SK-N-MC (cell line): ENCODE measurements around the gene DIP2C.

Source experiments
- DNase-seq: peaks from one replicate; pipeline ENCODE4 v3.0.0-alpha.2; 2011; ENCODE audit warnings: low read depth, low spot score
- H3K27ac ChIP-seq: fragments of 200-600 bp; sonication (generic); 2 replicates; pipeline ENCODE4 v1.5.1; 2016; ENCODE audit warnings: mixed run types
- H3K36me3 ChIP-seq: fragments of 200-600 bp; sonication (generic); 2 replicates; pipeline ENCODE4 v1.6.1; 2017; ENCODE audit warnings: antibody characterized with exemption, low read length, mixed read lengths; ENCODE audit not compliant: insufficient read depth
- H3K4me3 ChIP-seq: fragments of 200-600 bp; sonication (generic); 2 replicates; pipeline ENCODE4 v1.5.1; 2016
- H3K9ac ChIP-seq: fragments of 200-600 bp; sonication (generic); 2 replicates; pipeline ENCODE4 v1.8.0; 2017; ENCODE audit warnings: mixed run types, mixed read lengths; ENCODE audit not compliant: insufficient read length
- H3K9me3 ChIP-seq: fragments of 200-600 bp; sonication (generic); 2 replicates; pipeline ENCODE4 v1.6.1; 2017; ENCODE audit warnings: low read depth, mild to moderate bottlenecking, antibody characterized with exemption, low read length, moderate library complexity, mixed read lengths
- EZH2 ChIP-seq: fragments of 200-600 bp; sonication (generic); IDR thresholded peaks from one replicate; pipeline ENCODE4 v1.6.1; 2017; ENCODE audit warnings: antibody characterized with exemption
- FOXP2 ChIP-seq: optimal IDR thresholded peaks from 2 replicates; pipeline ENCODE3; 2011; ENCODE audit warnings: mild to moderate bottlenecking, moderate library complexity; ENCODE audit not compliant: insufficient read depth; ENCODE audit errors: extremely low read length, control extremely low read depth
- POLR2AphosphoS5 ChIP-seq: IDR thresholded peaks from 2 replicates; pipeline ENCODE4 v1.6.1; 2012; ENCODE audit warnings: mild to moderate bottlenecking, low read depth, low read length, borderline replicate concordance

The DIP2C gene

GRCh38 chr10:388661-389045 lies 300.8 kb downstream of the DIP2C start:
- TF ChIP-seq FOXP2 = no peak
- TF ChIP-seq POLR2AphosphoS5 = no peak
- TF ChIP-seq EZH2 = no peak
- no peaks in the 10 kb centered on the region for H3K36me3 ChIP-seq
- no peak overlapping the region for H3K4me3 ChIP-seq
- DNase-seq = no peak
- no peaks in the 10 kb centered on the region for H3K9me3 ChIP-seq
- no peak overlapping the region for H3K9ac ChIP-seq
- no peak overlapping the region for H3K27ac ChIP-seq

- Histone ChIP-seq H3K4me3 (no peak overlapping the region), H3K9me3 (no peaks in the 10 kb centered on the region), H3K27ac (no peak overlapping the region), H3K9ac (no peak overlapping the region), H3K36me3 (no peaks in the 10 kb centered on the region)
- TF ChIP-seq FOXP2 = no peak
- no peak for TF ChIP-seq POLR2AphosphoS5
- no peak for TF ChIP-seq EZH2
- no peak for DNase-seq
Observed at GRCh38 chr10:387909-388660, 301.4 kb downstream of the DIP2C start.

DNA sequence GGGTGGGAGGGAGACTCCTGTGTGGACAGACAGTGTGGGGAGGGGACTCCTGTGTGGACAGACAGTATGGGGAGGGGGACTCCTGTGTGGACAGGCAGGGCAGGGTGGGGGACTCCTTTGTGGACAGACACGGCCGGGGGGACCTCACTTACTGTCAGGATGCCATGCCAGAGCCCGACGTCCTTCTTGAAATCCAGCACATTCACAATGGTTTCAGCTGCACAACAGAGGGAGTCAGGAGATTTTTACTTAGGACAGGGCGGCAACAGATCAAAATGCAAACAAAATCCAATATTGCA lies 301.9 kb downstream of the DIP2C start:
- TF ChIP-seq EZH2 (no peak), POLR2AphosphoS5 (no peak), FOXP2 (no peak)
- Histone ChIP-seq H3K36me3 (no peaks in the 10 kb centered on the region), H3K9me3 (no peaks in the 10 kb centered on the region), H3K27ac (no peak overlapping the region), H3K9ac (no peak overlapping the region), H3K4me3 (no peak overlapping the region)
- DNase-seq = no peak

- no peak overlapping the region for H3K9ac ChIP-seq
- H3K27ac ChIP-seq = no peak overlapping the region
- no peak overlapping the region for H3K4me3 ChIP-seq
- no peak for DNase-seq
- no peaks in the 10 kb centered on the region for H3K36me3 ChIP-seq
- no peaks in the 10 kb centered on the region for H3K9me3 ChIP-seq
- TF ChIP-seq EZH2 (no peak), FOXP2 (no peak), POLR2AphosphoS5 (no peak)
Observed at GRCh38 chr10:386771-387592, 302.5 kb downstream of the DIP2C start.

- Histone ChIP-seq H3K9me3 (no peaks in the 10 kb centered on the region), H3K9ac (no peak overlapping the region), H3K36me3 (no peaks in the 10 kb centered on the region), H3K4me3 (no peak overlapping the region), H3K27ac (no peak overlapping the region)
- TF ChIP-seq FOXP2 (no peak), EZH2 (no peak), POLR2AphosphoS5 (no peak)
- DNase-seq = no peak
Observed at GRCh38 chr10:385571-386300, 303.7 kb downstream of the DIP2C start.

DNA sequence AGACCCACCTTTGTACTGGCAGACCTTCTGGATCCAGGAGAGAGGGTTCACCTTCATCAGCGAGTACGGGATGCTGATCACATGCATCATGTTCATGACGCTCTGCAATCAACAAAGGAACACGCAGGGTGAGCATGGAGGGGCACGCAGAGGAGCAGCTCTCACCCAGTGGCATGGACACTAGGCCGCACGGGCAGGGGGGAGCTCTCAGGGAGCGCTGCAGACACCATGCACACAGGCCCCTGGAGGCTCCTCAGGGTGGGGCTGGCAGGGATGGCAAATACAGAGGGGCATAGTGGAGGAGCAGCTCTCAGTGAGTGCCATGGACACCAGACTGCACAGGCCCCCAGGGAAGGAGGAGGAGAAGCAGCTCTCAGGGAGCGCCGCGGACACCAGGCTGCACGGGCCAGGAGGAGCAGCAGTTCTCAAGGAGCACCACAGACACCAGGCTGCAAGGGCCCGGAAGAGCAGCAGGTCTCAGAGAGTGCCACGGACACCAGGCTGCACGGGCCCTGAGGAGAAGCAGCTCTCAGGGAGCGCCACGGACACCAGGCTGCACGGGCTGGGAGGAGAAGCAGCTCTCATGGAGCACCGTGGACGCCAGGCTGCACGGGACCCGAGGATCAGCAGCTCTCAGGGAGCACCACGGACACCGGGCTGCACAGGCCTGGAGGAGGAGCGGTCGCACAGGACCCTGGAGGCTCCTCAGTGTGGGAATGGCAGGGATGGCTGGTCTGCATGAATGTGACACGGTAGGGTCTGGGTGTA lies 304.7 kb downstream of the DIP2C start:
- TF ChIP-seq EZH2 (no peak), FOXP2 (no peak), POLR2AphosphoS5 (no peak)

GRCh38 chr10:383519-383918 lies 305.9 kb downstream of the DIP2C start:
- TF ChIP-seq FOXP2 (no peak), EZH2 (no peak), POLR2AphosphoS5 (no peak)
- no peaks in the 10 kb centered on the region for H3K36me3 ChIP-seq
- DNase-seq = no peak
- no peak overlapping the region for H3K9ac ChIP-seq
- H3K9me3 ChIP-seq = no peaks in the 10 kb centered on the region
- no peak overlapping the region for H3K27ac ChIP-seq
- no peak overlapping the region for H3K4me3 ChIP-seq

More for the DNA sequence above, 304.7 kb downstream of the DIP2C start:
- Histone ChIP-seq H3K36me3 (no peaks in the 10 kb centered on the region), H3K9me3 (no peaks in the 10 kb centered on the region), H3K9ac (no peak overlapping the region), H3K4me3 (no peak overlapping the region), H3K27ac (no peak overlapping the region)
- DNase-seq = no peak
